NCI-H2107 treated with DMSO at 0.1 percent for 48 hours (cell line): Measurements from ENCODE around the gene CNN1.

Experiments
- DNase-seq: peaks from one replicate; lab custom pipeline; 2025; ENCODE audit not compliant: unreplicated experiment; lab: John Stamatoyannopoulos, UW

The CNN1 gene

GRCh38 chr19:11534538-11534937 is 4.1 kb upstream of the CNN1 start:
- DNase-seq = no peak

GRCh38 chr19:11534948-11535347 is 3.7 kb upstream of the CNN1 start:
- DNase-seq = no peak

- no peak for DNase-seq
Measured at GRCh38 chr19:11535792-11536595, 2.7 kb upstream of the CNN1 start.

- DNase-seq = no peak
Measured at GRCh38 chr19:11539495-11540365, 1.1 kb downstream of the CNN1 start.

GRCh38 chr19:11540645-11541044 is 2.0 kb downstream of the CNN1 start:
- DNase-seq = no peak

GRCh38 chr19:11541238-11541637 is 2.6 kb downstream of the CNN1 start:
- DNase-seq = no peak

- no peak for DNase-seq
Measured at GRCh38 chr19:11547929-11548700, 9.5 kb downstream of the CNN1 start.

GRCh38 chr19:11549386-11549953 is 10.8 kb downstream of the CNN1 start:
- no peak for DNase-seq

- DNase-seq = no peak
Measured at GRCh38 chr19:11550265-11550664, 11.6 kb downstream of the CNN1 start.

- no peak for DNase-seq
Measured at GRCh38 chr19:11551603-11552235, 13.1 kb downstream of the CNN1 start.

- DNase-seq = no peak
Measured at GRCh38 chr19:11552666-11553372, 14.2 kb downstream of the CNN1 start.

- no peak for DNase-seq
Measured at GRCh38 chr19:11554160-11554559, 15.5 kb downstream of the CNN1 start.

GRCh38 chr19:11555246-11555645 is 16.6 kb downstream of the CNN1 start:
- no peak for DNase-seq

- no peak for DNase-seq
Measured at GRCh38 chr19:11556634-11557420, 18.2 kb downstream of the CNN1 start.

GRCh38 chr19:11558881-11559828 is 20.5 kb downstream of the CNN1 start, which contains the start of gene ELOF1:
ELOF1 (minus strand) TSS chr19:11559230; CDS start chr19:11554347, 4,883 bp downstream.
- DNase-seq = peak; percentile 92

GRCh38 chr19:11560404-11561051 is 21.9 kb downstream of the CNN1 start:
- no peak for DNase-seq

GRCh38 chr19:11563532-11563931 is 24.9 kb downstream of the CNN1 start:
- DNase-seq = no peak
